PC-3 (cell line): ENCODE data around the gene LEP. TPM values are rescaled to one million over a fixed set of nuclear protein-coding genes. Genes with fewer than 3 reads are reported as not detected.

Experiments used
- ATAC-seq: fragments of 200-7000 bp; cut with Tn5 transposase; 2 replicates; pipeline ENCODE4 v1.9.1; 2020; ENCODE audit warnings: mild to moderate bottlenecking, moderate library complexity
- BruUV-seq: library from RNA; stranded (reverse); fragments of 400-500 nt; replicated peaks from 2 replicates; lab custom pipeline; 2021; lab: Mats Ljungman, UMichigan
- CTCF ChIA-PET: fragments of 300-600 bp; sonication (Branson Sonifier 250); formaldehyde crosslinking; loops from one replicate; lab custom pipeline; 2022; ENCODE audit warnings: antibody characterized with exemption; lab: Charles Lee
- POLR2A ChIA-PET: fragments of 300-600 bp; sonication (Branson Sonifier 250); formaldehyde crosslinking; loops from one replicate; lab custom pipeline; 2022; ENCODE audit warnings: antibody characterized with exemption; ENCODE audit not compliant: unreplicated experiment; lab: Charles Lee
- DNase-seq: peaks from one replicate; pipeline ENCODE4 v3.0.0-alpha.2; 2015
- H2AFZ ChIP-seq: fragments of 300-600 bp; sonication (generic); 2 replicates; pipeline ENCODE4 v1.6.0; 2016; ENCODE audit warnings: antibody characterized with exemption, low read length
- H3F3A ChIP-seq: fragments of 300-600 bp; sonication (generic); one replicate; pipeline ENCODE4 v1.6.0; 2017; ENCODE audit warnings: antibody characterized with exemption, low read length, control low read depth, mild to moderate bottlenecking; ENCODE audit not compliant: unreplicated experiment
- H3K27ac ChIP-seq: fragments of 300-600 bp; sonication (generic); 2 replicates; pipeline ENCODE4 v1.5.1; 2016; ENCODE audit warnings: mild to moderate bottlenecking, low read length
- H3K27me3 ChIP-seq: fragments of 300-600 bp; sonication (generic); 2 replicates; pipeline ENCODE4 v1.6.1; 2016; ENCODE audit warnings: low read length, mixed read lengths
- H3K36me3 ChIP-seq: fragments of 300-600 bp; sonication (generic); 2 replicates; pipeline ENCODE4 v1.6.1; 2016; ENCODE audit warnings: low read depth, mixed run types, low read length, mixed read lengths
- H3K4me1 ChIP-seq: fragments of 300-600 bp; sonication (generic); 2 replicates; pipeline ENCODE4 v1.5.1; 2016; ENCODE audit warnings: low read length; ENCODE audit not compliant: insufficient read depth
- H3K4me2 ChIP-seq: fragments of 300-600 bp; sonication (generic); 2 replicates; pipeline ENCODE4 v1.6.0; 2016; ENCODE audit warnings: low read length
- H3K4me3 ChIP-seq: fragments of 300-600 bp; sonication (generic); 2 replicates; pipeline ENCODE4 v1.5.1; 2016; ENCODE audit warnings: mild to moderate bottlenecking, low read length, mixed read lengths
- H3K79me2 ChIP-seq: fragments of 300-600 bp; sonication (generic); 2 replicates; pipeline ENCODE4 v1.6.1; 2017; ENCODE audit warnings: low read length, mixed read lengths
- H3K9ac ChIP-seq: fragments of 300-600 bp; sonication (generic); 2 replicates; pipeline ENCODE4 v1.6.0; 2016; ENCODE audit warnings: mild to moderate bottlenecking, low read length
- H3K9me2 ChIP-seq: fragments of 300-600 bp; sonication (generic); replicated peaks from 2 replicates; pipeline ENCODE4 v1.6.1; 2016; ENCODE audit warnings: mixed run types, low read length, mixed read lengths
- H3K9me3 ChIP-seq: fragments of 300-600 bp; sonication (generic); 2 replicates; pipeline ENCODE4 v1.6.1; 2016; ENCODE audit warnings: low read length, mixed read lengths
- H4K20me1 ChIP-seq: fragments of 300-600 bp; sonication (generic); 2 replicates; pipeline ENCODE4 v1.6.1; 2016; ENCODE audit warnings: low read length, mixed read lengths
- CTCF ChIP-seq: fragments of 300-600 bp; sonication (generic); conservative IDR thresholded peaks from 2 replicates; pipeline ENCODE4 v1.5.1; 2017; ENCODE audit warnings: antibody characterized with exemption, low read depth, mild to moderate bottlenecking, low read length
- EZH2 ChIP-seq: fragments of 300-600 bp; sonication (generic); IDR thresholded peaks from one replicate; pipeline ENCODE4 v1.6.1; 2017; ENCODE audit warnings: antibody characterized with exemption, mild to moderate bottlenecking, low read length; ENCODE audit not compliant: unreplicated experiment
- EZH2phosphoT487 ChIP-seq: fragments of 300-600 bp; sonication (generic); IDR thresholded peaks from 2 replicates; pipeline ENCODE4 v1.6.1; 2018; ENCODE audit warnings: mild to moderate bottlenecking, antibody characterized with exemption, low read length, borderline replicate concordance
- intact Hi-C: fragments of 100-400 bp; cut with micrococcal nuclease; formaldehyde crosslinking; loops from 2 replicates; pipeline ENCODE4 v1.9.0; 2023
- total RNA-seq: library from RNA; depleted of rRNA; stranded (reverse); fragments of >200 nt; gene quantifications from 2 replicates; pipeline ENCODE4 v1.2.3, GENCODE V29; 2014

Gene LEP
- total RNA-seq, 1 experiment from 2014 or later, result not detected

- H3K9me2 ChIP-seq, result no peaks in the 10 kb centered on the region
- BruUV-seq, result no TSS peak
- H4K20me1 ChIP-seq, result no peaks in the 10 kb centered on the region
- H3K36me3 ChIP-seq, result peaks cover 4% of the 10 kb centered on the region; the same call in 1 of the 2 replicates
- TF ChIP-seq CTCF (no peak), EZH2phosphoT487 (no peak), EZH2 (no peak)
- H3K4me3 ChIP-seq, result no peak overlapping the region
- H3K79me2 ChIP-seq, result no peaks in the 10 kb centered on the region
- no peaks in the 10 kb centered on the region for H3K4me1 ChIP-seq
- DNase-seq, result no peak
- intact Hi-C loops, result no loop called here
- no peak overlapping the region for H3K27ac ChIP-seq
- ChIA-PET CTCF (no interaction called here), POLR2A (no interaction called here)
- no peak overlapping the region for H3K9ac ChIP-seq
- H2AFZ ChIP-seq, result no peak overlapping the region
- ATAC-seq, result no peak
- no peaks in the 10 kb centered on the region for H3K9me3 ChIP-seq
- H3F3A ChIP-seq, result no peaks in the 10 kb centered on the region
- no peaks in the 10 kb centered on the region for H3K27me3 ChIP-seq
- H3K4me2 ChIP-seq, result no peak overlapping the region
Observed at GRCh38 chr7:128299109-128299607, 58.1 kb downstream of the LEP start.

GRCh38 chr7:128302139-128302538 lies 61.1 kb downstream of the LEP start:
- no peak overlapping the region for H3K4me2 ChIP-seq
- H3K36me3 ChIP-seq, result peaks cover 30% of the 10 kb centered on the region

More at GRCh38 chr7:128302139-128302538, 61.1 kb downstream of the LEP start:
- Histone ChIP-seq H3F3A (no peaks in the 10 kb centered on the region), H3K4me3 (no peak overlapping the region), H3K27me3 (no peaks in the 10 kb centered on the region), H3K9ac (no peak overlapping the region), H3K9me2 (no peaks in the 10 kb centered on the region), H2AFZ (no peak overlapping the region), H4K20me1 (no peaks in the 10 kb centered on the region), H3K27ac (no peak overlapping the region), H3K9me3 (no peaks in the 10 kb centered on the region), H3K4me1 (no peaks in the 10 kb centered on the region), H3K79me2 (no peaks in the 10 kb centered on the region)
- DNase-seq, result no peak
- intact Hi-C loops, result no loop called here
- ChIA-PET CTCF (no interaction called here), POLR2A (interaction anchor here (0.7 kb wide), 1 partner anchor 479 kb away, joined by 3 read pairs; no protein-coding TSS in a partner anchor)
- no TSS peak for BruUV-seq
- TF ChIP-seq CTCF (no peak), EZH2 (no peak), EZH2phosphoT487 (no peak)
- ATAC-seq, result no peak
